DMS 273 treated with DMSO at 0.1 percent for 48 hours (cell line): ENCODE data around the gene CDIPT.

ENCODE experiments used
- DNase-seq: peaks from one replicate; lab custom pipeline; 2025; lab: John Stamatoyannopoulos, UW

Gene CDIPT

GRCh38 chr16:29810699-29811169 is 52.3 kb downstream of the CDIPT start:
- no peak for DNase-seq

- DNase-seq, result peak; percentile 34
These were observed 53.0 kb downstream of the CDIPT start for GRCh38 chr16:29809850-29810698.

- no peak for DNase-seq
These were observed 53.8 kb downstream of the CDIPT start for GRCh38 chr16:29809031-29809747.
